Neural progenitor cell (in vitro differentiated cells): ENCODE measurements around the gene LEKR1. TPM values are rescaled to one million over a fixed set of nuclear protein-coding genes. Genes with fewer than 3 reads are reported as not detected.

ENCODE experiments used
- DNase-seq: peaks from one replicate; pipeline ENCODE4 v3.0.0-alpha.2; 2016; ENCODE audit warnings: low spot score
- H2AFZ ChIP-seq: fragments of 200-600 bp; sonication (generic); replicated peaks from 2 replicates; pipeline ENCODE4 v1.6.1; 2016; ENCODE audit warnings: antibody characterized with exemption
- H3F3A ChIP-seq: fragments of 200-600 bp; sonication (generic); 2 replicates; pipeline ENCODE4 v1.6.1; 2016; ENCODE audit warnings: antibody characterized with exemption, low read depth
- H3K27ac ChIP-seq: fragments of 200-600 bp; sonication (generic); 2 replicates; pipeline ENCODE4 v1.5.1; 2016; ENCODE audit warnings: mild to moderate bottlenecking
- H3K27me3 ChIP-seq: fragments of 200-600 bp; sonication (generic); 2 replicates; pipeline ENCODE4 v1.6.1; 2016; ENCODE audit warnings: mild to moderate bottlenecking, moderate library complexity
- H3K36me3 ChIP-seq: fragments of 200-600 bp; sonication (generic); 2 replicates; pipeline ENCODE4 v1.5.1; 2016
- H3K4me1 ChIP-seq: fragments of 200-600 bp; sonication (generic); 2 replicates; pipeline ENCODE4 v1.6.1; 2016; ENCODE audit warnings: mixed run types
- H3K4me2 ChIP-seq: fragments of 200-600 bp; sonication (generic); 2 replicates; pipeline ENCODE4 v1.6.1; 2016
- H3K4me3 ChIP-seq: fragments of 200-600 bp; sonication (generic); 2 replicates; pipeline ENCODE4 v1.5.1; 2016
- H3K79me2 ChIP-seq: fragments of 200-600 bp; sonication (generic); 2 replicates; pipeline ENCODE4 v1.6.1; 2016; ENCODE audit warnings: low read depth
- H3K9ac ChIP-seq: fragments of 200-600 bp; sonication (generic); 2 replicates; pipeline ENCODE4 v1.6.1; 2016
- H3K9me3 ChIP-seq: fragments of 200-600 bp; sonication (generic); 2 replicates; pipeline ENCODE4 v1.5.1; 2016; ENCODE audit warnings: low read depth
- H4K20me1 ChIP-seq: fragments of 200-600 bp; sonication (generic); 2 replicates; pipeline ENCODE4 v1.6.1; 2016; ENCODE audit warnings: low read depth
- H3K27ac Mint-ChIP-seq: 3 replicates; pipeline ENCODE4 v1.8.0; 2021; ENCODE audit warnings: mixed read lengths
- H3K27me3 Mint-ChIP-seq: 2 replicates; pipeline ENCODE4 v1.8.0; 2022; ENCODE audit warnings: low read depth, mild to moderate bottlenecking, inconsistent platforms, moderate library complexity, mixed read lengths; ENCODE audit not compliant: insufficient read depth
- H3K36me3 Mint-ChIP-seq: 3 replicates; pipeline ENCODE4 v1.8.0; 2021; ENCODE audit warnings: mixed read lengths
- H3K4me1 Mint-ChIP-seq: 3 replicates; pipeline ENCODE4 v1.8.0; 2021; ENCODE audit warnings: mixed read lengths
- H3K4me3 Mint-ChIP-seq: 3 replicates; pipeline ENCODE4 v1.8.0; 2021; ENCODE audit warnings: mild to moderate bottlenecking, moderate library complexity, mixed read lengths
- H3K9me3 Mint-ChIP-seq: 3 replicates; pipeline ENCODE4 v1.8.0; 2020; ENCODE audit warnings: mixed read lengths
- CTCF ChIP-seq: fragments of 200-600 bp; sonication (generic); IDR thresholded peaks from 2 replicates; pipeline ENCODE4 v1.5.1; 2017; ENCODE audit warnings: antibody characterized with exemption, mild to moderate bottlenecking
- EZH2 ChIP-seq: fragments of 200-600 bp; sonication (generic); IDR thresholded peaks from 2 replicates; pipeline ENCODE4 v1.6.1; 2017; ENCODE audit warnings: antibody characterized with exemption, mild to moderate bottlenecking, moderate library complexity
- EZH2phosphoT487 ChIP-seq: fragments of 200-600 bp; sonication (generic); IDR thresholded peaks from 2 replicates; pipeline ENCODE4 v1.6.1; 2017; ENCODE audit warnings: antibody characterized with exemption
- total RNA-seq: library from RNA; depleted of rRNA; stranded (reverse); fragments of >200 nt; gene quantifications from 2 replicates; pipeline ENCODE4 v1.2.3, GENCODE V29; 2015; ENCODE audit warnings: low replicate concordance

LEKR1 gene
- total RNA-seq, 1 donor from 2014 or later: 1.9 TPM

- no peaks in the 10 kb centered on the region for H4K20me1 ChIP-seq
- H3K36me3 ChIP-seq: no peaks in the 10 kb centered on the region
- DNase-seq: peak; percentile 9
- H2AFZ ChIP-seq: no peak overlapping the region
- H3K9ac ChIP-seq: no peak overlapping the region
- Mint-ChIP-seq H3K27me3 (peaks cover 3% of the 10 kb centered on the region), H3K4me3 (no peak overlapping the region), H3K27ac (no peak overlapping the region), H3K36me3 (no peaks in the 10 kb centered on the region), H3K4me1 (peaks cover 9% of the 10 kb centered on the region), H3K9me3 (no peaks in the 10 kb centered on the region)
- H3K4me2 ChIP-seq: no peak overlapping the region
- no peak overlapping the region for H3K4me3 ChIP-seq
- no peak overlapping the region for H3K27ac ChIP-seq
- H3F3A ChIP-seq: peaks cover 9% of the 10 kb centered on the region
- TF ChIP-seq EZH2 (no peak), CTCF (peak; percentile 26), EZH2phosphoT487 (no peak)
- peaks cover 19% of the 10 kb centered on the region for H3K4me1 ChIP-seq
- H3K27me3 ChIP-seq: no peaks in the 10 kb centered on the region
- H3K9me3 ChIP-seq: no peaks in the 10 kb centered on the region
- no peaks in the 10 kb centered on the region for H3K79me2 ChIP-seq
Observed at GRCh38 chr3:156983559-156983958, 157.4 kb downstream of the LEKR1 start.

DNA sequence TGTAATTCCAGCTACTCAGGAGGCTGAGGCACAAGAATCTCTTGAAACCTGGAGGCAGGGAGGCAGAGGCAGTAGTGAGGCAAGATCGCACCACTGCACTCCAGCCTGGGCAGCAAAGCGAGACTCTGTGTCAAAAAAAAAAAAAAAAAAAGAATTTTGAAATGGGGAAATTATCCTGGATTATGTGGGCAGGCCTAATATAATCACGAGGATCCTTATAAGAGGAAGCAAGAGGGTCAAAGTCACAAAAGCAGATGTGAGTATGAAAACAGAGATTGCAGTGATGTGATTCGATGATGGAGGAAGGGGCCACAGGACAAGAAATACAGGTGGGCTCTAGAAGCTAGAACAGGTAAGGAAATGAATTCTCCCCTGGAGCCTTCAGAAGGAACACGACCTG, 159.6 kb downstream of the LEKR1 start:
- Histone ChIP-seq H3F3A (peaks cover 9% of the 10 kb centered on the region), H3K4me1 (peaks cover 19% of the 10 kb centered on the region), H3K36me3 (no peaks in the 10 kb centered on the region), H2AFZ (no peak overlapping the region), H4K20me1 (no peaks in the 10 kb centered on the region), H3K9me3 (no peaks in the 10 kb centered on the region), H3K27me3 (no peaks in the 10 kb centered on the region), H3K9ac (no peak overlapping the region), H3K79me2 (no peaks in the 10 kb centered on the region), H3K27ac (no peak overlapping the region), H3K4me2 (no peak overlapping the region), H3K4me3 (no peak overlapping the region)
- Mint-ChIP-seq H3K27me3 (peaks cover 3% of the 10 kb centered on the region), H3K9me3 (no peaks in the 10 kb centered on the region), H3K36me3 (no peaks in the 10 kb centered on the region), H3K4me1 (peaks cover 9% of the 10 kb centered on the region), H3K4me3 (no peak overlapping the region), H3K27ac (no peak overlapping the region)
- DNase-seq: no peak
- TF ChIP-seq EZH2phosphoT487: no peak
- TF ChIP-seq EZH2: no peak
- no peak for TF ChIP-seq CTCF

GRCh38 chr3:156987946-156988345, 161.8 kb downstream of the LEKR1 start:
- H3K4me1 ChIP-seq: peaks cover 19% of the 10 kb centered on the region
- no peak overlapping the region for H3K4me2 ChIP-seq
- no peaks in the 10 kb centered on the region for H4K20me1 ChIP-seq
- no peaks in the 10 kb centered on the region for H3K9me3 ChIP-seq
- no peaks in the 10 kb centered on the region for H3K27me3 ChIP-seq
- H3K36me3 ChIP-seq: no peaks in the 10 kb centered on the region
- no peak for DNase-seq
- H2AFZ ChIP-seq: no peak overlapping the region
- H3K4me3 Mint-ChIP-seq: no peak overlapping the region
- no peak for TF ChIP-seq CTCF
- TF ChIP-seq EZH2: no peak
- TF ChIP-seq EZH2phosphoT487: no peak
- no peak overlapping the region for H3K27ac Mint-ChIP-seq
- H3K9me3 Mint-ChIP-seq: peaks cover 5% of the 10 kb centered on the region
- peaks cover 9% of the 10 kb centered on the region for H3F3A ChIP-seq
- H3K4me3 ChIP-seq: no peak overlapping the region
- peaks cover 3% of the 10 kb centered on the region for H3K27me3 Mint-ChIP-seq
- H3K27ac ChIP-seq: no peak overlapping the region
- H3K4me1 Mint-ChIP-seq: peaks cover 9% of the 10 kb centered on the region
- H3K36me3 Mint-ChIP-seq: no peaks in the 10 kb centered on the region
- no peaks in the 10 kb centered on the region for H3K79me2 ChIP-seq
- H3K9ac ChIP-seq: no peak overlapping the region
